ENCODE data around the gene FAM210B. TPM values are rescaled to one million over a fixed set of nuclear protein-coding genes. Genes with fewer than 3 reads are reported as not detected.

FAM210B gene
- total and polyA plus RNA-seq, 9 of the 15 experiments (the other 6 are each of a cell fraction or from before 2014, with no cell fraction given) = 12.1 to 87.3 (median 47.6) TPM

- TF ChIP-seq ZBTB2 (IDR thresholded peaks at IDR 0.05) (peak; percentile 25; the same call in 1 of the 2 replicates), CCAR2 (IDR thresholded peaks at IDR 0.05; ENCODE audit: low read depth, low read length) (no peak), CLOCK (CRISPR knock-in tag; IDR thresholded peaks at IDR 0.05; ENCODE audit: borderline replicate concordance) (no peak), CHD4 (IDR thresholded peaks at IDR 0.05; ENCODE audit: insufficient read depth, insufficient replicate concordance, low read depth, low read length, poor library complexity, severe bottlenecking) (no peak), ZNF584 (CRISPR knock-in tag; IDR thresholded peaks at IDR 0.05; ENCODE audit: low read depth) (no peak), ZNF785 (CRISPR knock-in tag; IDR thresholded peaks at IDR 0.05) (no peak), ARID3A (IDR thresholded peaks at IDR 0.05; ENCODE audit: borderline replicate concordance, low read depth, low read length) (peak; percentile 73; the same call in 1 of the 2 replicates), E2F3 (CRISPR knock-in tag; IDR thresholded peaks at IDR 0.05) (no peak), SMARCC2 (IDR thresholded peaks at IDR 0.05; ENCODE audit: low read depth) (peak; percentile 94), C11orf30 (IDR thresholded peaks at IDR 0.05; ENCODE audit: low read depth) (peak; percentile 94), RBM22 (IDR thresholded peaks at IDR 0.05; ENCODE audit: low read depth, low read length, poor library complexity, severe bottlenecking) (no peak), E2F1 (CRISPR knock-in tag; IDR thresholded peaks at IDR 0.05) (0 out of 2 replicates have a peak, but pooled peaks have one; percentile 19), KLF1 (tag; IDR thresholded peaks at IDR 0.05) (no peak), PHB2 (IDR thresholded peaks at IDR 0.05; ENCODE audit: low read depth) (peak; percentile 86), NCOA1 (IDR thresholded peaks at IDR 0.05; ENCODE audit: low read depth) (peak; percentile 92), U2AF2 (optimal IDR thresholded peaks at IDR 0.05; ENCODE audit: low read depth, low read length) (no peak), SRSF1 (IDR thresholded peaks at IDR 0.05; ENCODE audit: low read depth, low read length) (no peak), TCF7L2 (IDR thresholded peaks at IDR 0.05; ENCODE audit: low read depth, low read length) (peak; percentile 69; the same call in 1 of the 2 replicates), PRPF4 (IDR thresholded peaks at IDR 0.05; ENCODE audit: insufficient read depth, low read depth, low read length, poor library complexity, severe bottlenecking) (no peak), GATAD2A (IDR thresholded peaks at IDR 0.05) (no peak), EGR1 (conservative IDR thresholded peaks at IDR 0.05) (peak; percentile 69), RFX5 (IDR thresholded peaks at IDR 0.05; ENCODE audit: low read depth, low read length) (no peak)
Observed at GRCh38 chr20:56411759-56412472, 53.1 kb downstream of the FAM210B start, which contains the start of gene CASS4 (continued).
